Lower leg skin (tissue), 3 donors: ENCODE data around the gene MEI1.

Experiments used
- CTCF ChIP-seq, 3 donors: fragments of 450-650 bp; IDR thresholded peaks; one replicate each; pipeline ENCODE4 v1.5.1; 2016; ENCODE audit warnings: antibody characterized with exemption in 3 of 3, mild to moderate bottlenecking in 3 of 3, moderate library complexity in 2 of 3
- POLR2A ChIP-seq, 2 donors: fragments of 450-650 bp; IDR thresholded peaks; one replicate each; pipeline ENCODE4 v1.6.1; 2016 to 2017; ENCODE audit warnings: antibody characterized with exemption in 2 of 2, mild to moderate bottlenecking in 1 of 2, moderate library complexity in 1 of 2

GRCh38 chr22:41758231-41758630 lies 58.9 kb downstream of the MEI1 start:
- no peak for TF ChIP-seq POLR2A (IDR thresholded peaks at IDR 0.05)
- no peak for TF ChIP-seq CTCF (IDR thresholded peaks at IDR 0.05)
